Stimulated activated CD4-positive, alpha-beta T cell treated with anti-CD3 and anti-CD28 coated beads, TNF-alpha, amount 100 ng/mL, for 4 hours (primary cell): ENCODE results near the gene ZBED5.
"Not testable (repeated sequence)": the region's sequence is repeated elsewhere in the genome, so short reads cannot be mapped to it uniquely, and the experiment has no call there.

Experiments
- DNase-seq, 3 experiments: peaks; one replicate each; pipeline ENCODE4 v3.0.0-alpha.2; 2020; ENCODE audit warnings: low read depth in 3 of 3

The ZBED5 gene

DNA sequence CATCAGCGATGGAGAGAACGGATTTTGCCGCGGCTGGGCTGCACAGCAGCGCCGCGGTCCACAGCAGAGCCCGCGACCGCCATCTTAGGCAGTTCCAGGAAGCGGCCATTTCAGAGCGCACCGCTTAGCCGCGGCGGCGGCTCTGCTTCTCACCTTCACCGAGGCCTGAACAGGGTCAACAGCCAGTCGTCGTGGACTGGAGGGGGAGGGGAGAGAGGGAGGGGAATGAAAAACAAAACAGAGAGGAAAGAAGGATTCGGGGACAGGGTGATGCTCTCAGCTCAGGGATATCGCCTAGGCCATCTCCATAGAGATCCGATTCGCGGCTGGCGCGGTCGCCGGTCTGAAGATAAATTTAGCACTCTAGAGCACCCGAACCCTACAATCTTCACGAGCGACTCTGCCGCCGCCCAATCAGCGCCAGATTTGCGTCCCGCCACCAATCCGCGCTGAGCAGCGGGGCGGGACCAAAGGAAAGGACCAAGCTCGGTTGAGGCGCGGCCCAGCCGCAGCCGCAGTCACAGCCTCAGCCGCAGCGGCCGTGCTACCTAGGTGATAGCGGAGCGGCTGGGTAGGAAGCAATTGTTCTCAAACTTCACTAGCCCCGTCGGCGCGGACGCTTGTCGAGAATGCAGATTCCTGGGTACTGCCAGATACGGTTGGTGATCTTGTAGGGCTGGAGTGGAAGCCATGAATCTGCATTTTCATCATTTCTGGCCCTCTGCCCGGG, at the start of gene ZBED5:
Gene ZBED5, minus strand, starts transcription at position 345 of the 730 bp plus-strand sequence. CDS start 3,108 bp downstream, outside the sequence.
- peak; percentile 84 to 92 (median 91) for DNase-seq

DNA sequence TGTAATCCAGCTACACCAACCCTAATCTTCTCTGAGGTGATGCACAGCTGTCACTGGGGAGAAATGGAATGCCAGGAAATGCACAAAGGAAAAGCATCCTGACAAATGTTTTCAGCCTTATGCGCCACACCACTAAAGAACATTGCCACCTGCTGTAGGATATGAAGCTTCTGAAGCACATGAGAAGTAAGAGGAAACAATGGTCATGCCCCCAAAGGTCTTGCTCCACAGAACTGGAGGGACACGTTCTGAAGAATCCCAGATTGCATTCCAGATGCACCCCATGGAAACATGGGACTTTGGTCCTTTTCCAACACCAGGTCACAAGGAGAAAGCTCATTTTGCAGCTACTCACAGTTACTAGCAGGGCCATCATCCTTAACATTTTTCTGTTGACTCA, 48.7 kb upstream of the ZBED5 start:
- DNase-seq = no peak

DNA sequence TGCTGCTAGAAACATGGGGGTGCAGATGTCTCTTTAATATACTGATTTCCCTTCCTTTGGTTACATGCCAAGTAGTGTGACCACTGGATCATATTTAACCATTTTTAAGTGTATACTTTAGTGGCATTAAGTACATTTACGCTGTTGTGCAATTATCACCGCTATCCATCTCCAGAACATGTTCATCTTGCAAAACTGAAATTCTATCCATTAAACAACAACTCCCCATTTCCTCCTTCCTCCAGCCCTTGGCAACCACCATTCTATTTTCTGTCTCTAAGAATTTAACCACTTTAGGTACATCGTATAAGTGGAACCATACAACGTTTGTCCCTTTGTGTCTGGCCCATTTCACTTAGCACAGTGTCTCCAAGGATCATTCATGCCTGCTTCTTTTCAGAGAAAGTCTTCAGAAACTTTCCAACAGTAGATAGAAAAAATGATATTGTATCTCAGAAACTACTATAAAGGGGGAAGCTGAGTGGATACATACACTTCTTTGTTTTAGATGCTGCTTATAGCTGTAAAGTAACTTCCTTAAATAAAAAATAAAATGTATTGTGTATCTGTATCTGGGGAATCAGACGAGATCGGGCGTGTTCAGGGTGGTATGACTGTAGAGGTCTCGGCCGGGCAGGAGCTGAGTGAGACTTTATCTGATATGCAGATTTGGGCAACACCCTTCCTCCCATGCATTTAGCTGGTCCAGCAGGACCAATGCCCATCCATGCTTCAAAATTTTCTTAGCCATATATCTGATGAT, 44.6 kb upstream of the ZBED5 start:
- DNase-seq = no peak

DNA sequence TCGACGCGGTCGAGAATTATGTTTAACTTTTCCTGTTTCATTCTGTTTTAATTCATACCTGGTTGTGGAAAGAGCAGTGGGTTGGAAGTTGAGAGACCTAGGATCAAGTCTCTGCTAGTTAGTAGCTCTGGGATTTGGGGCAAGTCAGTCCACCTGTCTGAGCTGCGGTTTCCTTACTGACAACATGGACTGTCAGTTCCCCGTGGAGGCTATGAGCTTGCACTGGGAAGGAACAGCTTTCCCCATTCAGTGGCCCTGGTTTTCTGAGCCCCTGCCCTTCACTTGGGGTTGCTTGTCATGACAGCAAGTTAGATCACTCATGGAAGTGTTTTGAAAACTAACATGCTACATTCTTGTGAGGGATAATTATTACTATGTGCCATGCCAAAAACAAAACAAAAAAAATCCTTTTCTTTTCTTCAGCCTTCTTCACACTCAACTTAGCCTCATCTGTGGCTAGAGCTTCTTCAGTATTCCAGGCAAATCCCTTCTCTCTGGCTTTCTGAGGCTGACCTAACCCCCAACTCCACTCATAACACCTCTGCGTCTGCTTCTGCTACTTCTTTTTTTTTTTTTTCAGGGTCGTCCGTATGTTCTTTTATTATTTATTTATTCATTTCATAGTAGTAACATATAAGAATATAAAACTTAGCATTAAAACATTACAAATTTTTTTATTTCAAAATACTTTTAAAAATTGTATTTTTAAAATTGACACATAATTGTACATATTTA, 43.0 kb upstream of the ZBED5 start:
- no peak for DNase-seq

DNA sequence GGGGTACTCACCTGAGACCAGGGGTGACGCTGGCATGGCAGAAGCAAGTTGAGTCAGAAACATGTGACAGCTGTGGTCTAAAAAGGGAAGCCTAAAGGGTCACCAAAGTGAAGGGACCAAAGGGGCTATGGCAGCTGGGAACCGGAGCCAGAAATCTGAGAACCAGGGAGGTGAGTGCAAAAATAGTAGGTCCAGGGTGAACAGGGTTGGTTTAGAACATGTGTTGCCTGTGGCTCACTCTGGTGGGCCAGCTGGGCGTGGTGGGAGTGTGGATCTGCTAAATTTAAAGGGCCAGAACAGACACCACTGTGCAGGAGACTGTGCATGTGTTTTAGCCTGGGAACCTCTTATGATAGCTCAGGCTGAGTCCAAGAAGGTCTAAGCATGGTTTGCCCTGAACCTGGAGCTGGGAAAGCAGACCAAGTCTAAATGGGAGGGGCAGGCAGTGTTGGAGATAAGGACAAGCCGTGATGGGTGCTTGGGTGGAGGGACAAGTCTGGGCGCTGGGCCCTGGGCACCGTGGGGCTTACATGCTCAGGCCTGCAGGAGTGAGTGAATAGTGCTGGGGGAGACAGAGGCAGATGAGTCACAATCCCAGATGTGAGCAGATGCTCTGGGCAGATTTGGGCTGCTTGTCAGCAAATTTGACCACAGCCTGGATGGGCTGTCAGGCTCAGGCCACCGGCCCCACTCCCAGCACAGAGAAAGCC, 41.4 kb upstream of the ZBED5 start:
- no peak for DNase-seq

DNA sequence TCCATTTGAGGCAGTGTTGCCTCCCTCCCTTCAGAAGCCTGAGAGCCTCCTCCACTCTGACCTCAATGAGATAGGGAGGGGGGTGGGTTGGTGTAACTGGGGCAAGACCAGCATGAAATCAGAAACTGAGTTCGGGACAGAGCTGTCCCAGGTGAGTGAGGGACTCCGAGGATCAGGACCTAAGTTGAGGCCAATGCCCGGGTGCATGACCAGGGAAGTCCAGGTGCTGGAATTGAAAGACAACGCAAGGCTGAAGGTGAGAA, 40.8 kb upstream of the ZBED5 start:
- DNase-seq = no peak

DNA sequence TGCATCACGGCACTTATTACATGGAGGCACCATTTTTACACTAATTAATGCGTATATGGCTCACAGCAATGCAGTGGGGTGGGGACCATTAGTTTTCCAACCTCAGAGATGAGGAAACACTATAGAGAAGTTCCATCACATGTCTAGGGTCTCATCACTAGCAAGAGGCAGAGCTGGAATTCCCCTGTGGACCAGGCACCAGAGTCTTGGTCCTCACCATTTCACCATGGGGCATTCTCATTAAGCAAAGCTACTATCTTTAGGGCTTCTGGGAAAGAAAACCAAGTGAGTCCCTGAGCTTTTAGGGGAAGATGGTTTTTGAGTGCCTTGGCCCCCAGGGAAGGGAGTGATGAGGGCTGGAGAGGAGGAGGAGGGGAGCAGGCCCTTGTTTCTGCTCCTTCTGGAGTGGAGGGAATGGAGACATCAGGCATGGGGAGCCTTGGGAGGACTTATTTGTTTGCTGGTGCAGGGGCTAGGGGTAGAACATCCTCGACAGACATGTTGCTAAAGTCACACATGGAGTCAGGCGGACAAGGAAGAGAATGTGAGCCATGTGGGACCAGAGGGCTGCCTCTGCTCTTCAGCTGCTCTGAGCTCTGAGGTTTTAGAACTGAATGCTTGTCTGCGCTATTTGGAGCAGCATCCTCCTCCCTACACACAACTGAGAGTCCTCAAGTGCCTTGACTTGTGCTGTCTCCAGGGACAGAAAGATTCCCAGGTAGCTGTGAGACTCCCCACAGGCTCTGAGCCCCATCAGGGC, 40.3 kb upstream of the ZBED5 start:
- no peak for DNase-seq

DNA sequence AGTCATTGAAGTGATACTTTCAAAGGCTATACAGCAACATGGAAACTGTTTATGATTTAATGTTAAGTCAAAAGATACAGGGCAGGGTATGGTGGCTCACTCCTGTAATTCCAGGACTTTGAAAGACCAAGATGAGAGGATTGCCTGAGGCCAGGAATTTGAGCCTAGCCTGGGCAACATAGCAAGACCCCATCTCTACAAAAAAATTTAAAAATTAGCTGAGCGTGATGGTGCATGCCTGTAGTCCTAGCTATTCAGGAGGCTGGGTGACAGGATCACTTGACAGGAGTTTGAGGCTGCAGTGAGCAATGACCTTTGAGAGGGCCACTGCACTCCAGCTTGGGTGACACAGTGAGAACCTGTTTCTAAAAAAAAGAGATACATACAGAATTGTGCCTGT, 39.3 kb upstream of the ZBED5 start:
- no peak for DNase-seq

DNA sequence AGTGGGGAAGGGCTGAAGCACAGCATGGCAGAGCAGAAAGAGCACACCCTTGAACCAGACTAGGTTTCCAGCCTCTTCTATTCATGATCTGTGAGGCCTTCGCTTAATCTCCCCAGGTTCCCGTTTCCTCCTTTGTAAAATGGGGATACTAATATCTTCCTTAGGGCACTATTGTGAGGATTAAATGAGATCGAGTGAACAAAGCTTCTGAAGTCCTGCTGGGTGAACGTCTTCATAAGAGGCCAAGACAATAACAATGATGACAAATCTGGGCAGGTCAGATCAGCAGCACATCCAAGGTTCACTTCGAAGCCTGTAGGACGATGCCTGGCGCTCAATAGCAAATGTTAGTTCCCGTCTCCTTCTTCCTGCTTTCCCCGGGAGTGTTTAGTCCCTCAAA, 38.6 kb upstream of the ZBED5 start:
- DNase-seq = no peak

DNA sequence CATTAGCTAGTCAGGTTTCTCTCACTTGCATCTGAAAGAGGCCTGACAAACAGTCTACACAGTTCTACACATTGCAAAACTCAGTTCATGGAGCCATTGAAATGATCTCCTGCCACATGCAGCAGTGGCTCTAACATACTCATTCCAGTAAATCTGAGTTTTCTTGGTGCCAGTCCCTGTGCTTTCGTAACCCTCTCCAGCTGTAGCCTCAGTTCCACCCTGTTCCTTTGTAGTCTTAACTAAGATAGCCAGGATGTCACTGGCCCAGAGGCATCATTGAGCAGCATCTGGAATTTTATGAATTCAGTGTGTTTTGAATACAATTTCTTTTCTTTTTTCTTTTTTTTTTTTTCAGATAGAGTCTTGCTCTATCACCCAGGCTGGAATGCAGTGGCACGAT, 37.4 kb upstream of the ZBED5 start:
- DNase-seq = no peak

DNA sequence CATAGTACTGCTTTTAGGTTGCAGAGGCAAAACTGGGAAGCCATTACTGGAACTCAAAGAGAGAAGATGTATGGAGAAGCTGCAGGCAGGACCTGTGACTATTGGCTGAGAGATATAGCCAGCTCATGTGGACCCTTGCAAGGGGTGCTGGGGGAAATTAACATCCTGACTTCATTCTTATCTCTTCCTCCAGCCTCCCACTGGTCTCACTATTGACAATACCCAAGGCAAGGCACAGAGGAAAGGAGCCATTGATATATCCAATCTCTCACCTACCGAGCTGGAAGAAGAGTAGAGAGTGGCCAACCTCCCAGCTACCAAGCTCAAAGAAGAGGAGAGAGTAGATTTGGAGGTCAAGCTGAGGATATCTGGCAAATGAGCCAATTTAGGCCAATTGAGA, 36.8 kb upstream of the ZBED5 start:
- DNase-seq = no peak

DNA sequence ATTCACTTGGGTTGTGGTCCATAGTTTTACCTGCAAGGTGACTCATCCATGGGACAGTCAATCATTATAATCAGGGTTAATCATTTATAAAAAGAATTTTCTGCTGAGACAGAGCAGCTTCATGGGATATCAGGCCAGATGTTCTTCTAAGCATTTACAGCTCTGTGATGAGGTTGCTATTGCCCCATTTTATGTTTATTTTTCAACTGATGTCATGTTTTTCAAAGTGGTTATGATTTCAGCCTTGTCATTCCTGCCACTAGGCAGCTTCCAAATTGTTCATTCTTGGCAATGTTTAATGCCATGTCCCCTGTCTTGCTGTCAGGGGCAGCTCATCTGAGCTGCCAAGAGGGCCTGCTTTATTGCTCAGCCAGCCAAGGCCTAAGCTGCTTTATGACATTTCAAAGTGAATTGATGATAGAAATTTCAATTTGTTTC, 35.9 kb upstream of the ZBED5 start:
- DNase-seq = no peak

DNA sequence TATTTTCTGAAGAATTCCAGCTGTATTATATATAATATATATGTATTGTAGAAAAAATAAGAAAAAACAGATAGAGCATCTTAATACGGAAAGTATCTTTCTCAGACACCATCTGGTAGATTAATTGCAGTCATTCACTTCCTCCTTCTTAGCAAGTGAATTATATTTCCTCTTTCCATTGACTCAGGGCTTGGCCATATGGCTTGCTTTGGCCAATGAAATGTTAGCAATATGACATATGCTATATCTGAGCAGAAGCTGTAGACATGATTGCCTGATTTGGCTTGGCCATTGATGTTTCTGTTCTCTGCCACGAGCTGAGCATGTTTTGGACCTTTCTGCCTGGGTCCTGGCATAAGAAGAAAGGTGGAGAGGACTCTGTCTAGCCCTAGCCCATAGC, 34.4 kb upstream of the ZBED5 start:
- DNase-seq = no peak

DNA sequence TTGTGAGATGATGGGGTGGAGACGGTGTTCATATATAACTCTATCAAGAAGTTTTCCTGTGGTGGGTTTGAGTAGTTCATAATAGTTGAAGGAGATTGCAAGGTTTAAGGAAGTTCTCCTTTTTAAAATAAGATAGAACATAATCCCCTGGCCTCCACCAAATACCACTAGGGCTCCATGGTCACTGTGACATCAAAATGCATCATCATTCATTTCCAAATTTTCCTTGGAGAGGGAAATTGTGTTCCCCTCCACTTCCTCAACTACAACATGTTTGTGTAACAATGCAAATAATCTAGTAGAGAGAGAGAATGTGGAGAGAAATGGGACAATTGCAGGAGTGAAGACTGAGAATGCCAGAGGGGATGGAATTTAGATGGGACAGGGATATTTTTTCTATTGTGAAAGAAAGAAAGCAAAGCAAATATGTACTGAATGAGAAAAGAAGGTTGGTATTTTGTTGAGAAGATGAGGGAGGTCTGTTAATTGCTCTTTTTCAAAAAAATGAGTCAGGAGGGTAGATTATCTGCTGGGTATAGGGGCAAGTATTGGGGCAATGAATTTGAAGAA, 33.4 kb upstream of the ZBED5 start:
- no peak for DNase-seq

DNA sequence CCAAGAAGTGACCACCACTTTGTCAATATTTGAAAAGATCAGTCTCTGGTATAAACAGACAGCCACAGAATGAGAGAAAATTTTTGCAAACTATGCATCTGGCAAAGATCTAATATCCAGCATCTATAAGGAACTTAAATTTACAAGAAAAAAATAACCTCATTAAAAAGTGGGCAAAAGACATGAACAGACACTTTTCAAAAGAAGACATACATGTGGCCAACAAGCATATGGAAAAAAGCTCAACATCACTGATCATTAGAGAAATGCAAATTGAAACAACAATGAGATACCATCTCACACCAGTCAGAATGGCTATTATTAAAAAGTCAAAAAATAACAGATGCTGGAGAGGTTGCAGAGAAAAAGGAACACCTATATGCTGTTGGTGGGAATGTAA, 32.2 kb upstream of the ZBED5 start:
- DNase-seq = not testable (repeated sequence)

DNA sequence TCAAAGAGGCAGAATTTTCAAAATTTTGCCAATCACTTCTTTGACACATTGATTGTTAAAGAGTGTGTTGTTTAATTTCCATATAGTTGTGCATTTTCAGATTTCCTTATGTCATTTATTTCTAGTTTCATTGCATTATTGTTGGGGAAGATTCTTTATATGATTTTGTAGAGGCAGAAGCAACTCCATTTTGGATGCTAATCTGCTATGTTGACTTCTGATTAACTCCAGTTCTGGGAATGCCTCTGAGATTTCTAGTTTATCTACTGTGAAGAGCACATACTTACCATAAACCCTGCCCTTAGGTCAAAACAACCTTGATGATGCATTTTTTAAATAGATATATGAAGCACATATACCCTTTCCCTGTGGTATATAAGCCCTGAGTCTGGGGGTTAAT, 29.5 kb upstream of the ZBED5 start:
- no peak for DNase-seq

DNA sequence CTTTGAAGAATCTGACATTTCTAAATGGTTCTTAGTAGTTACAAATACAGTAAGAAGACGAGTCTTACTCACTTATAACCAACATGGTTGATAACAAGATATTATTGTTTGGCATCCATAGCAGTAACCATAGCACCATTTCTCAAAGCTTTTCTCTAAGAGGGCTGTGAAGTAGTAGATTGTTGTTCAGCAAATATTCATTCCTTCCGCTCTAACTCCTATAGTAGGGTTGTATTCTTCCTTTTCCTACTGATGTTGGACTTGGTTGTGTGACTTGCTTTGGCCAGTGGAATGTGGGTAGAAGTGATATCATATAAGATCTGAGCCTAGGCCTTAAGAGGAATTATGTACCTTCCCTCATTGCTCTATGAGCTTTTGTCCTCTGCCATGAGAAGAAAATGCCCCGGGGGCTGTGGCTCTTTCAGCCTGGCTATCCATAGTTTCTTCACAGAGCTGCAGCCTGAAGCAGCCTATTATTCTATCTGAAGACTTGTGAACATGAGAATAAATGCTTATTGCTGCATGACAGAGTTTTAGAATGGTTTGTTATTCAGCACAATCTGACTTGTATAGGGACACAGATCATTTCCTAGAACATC, 28.9 kb upstream of the ZBED5 start:
- DNase-seq = no peak

DNA sequence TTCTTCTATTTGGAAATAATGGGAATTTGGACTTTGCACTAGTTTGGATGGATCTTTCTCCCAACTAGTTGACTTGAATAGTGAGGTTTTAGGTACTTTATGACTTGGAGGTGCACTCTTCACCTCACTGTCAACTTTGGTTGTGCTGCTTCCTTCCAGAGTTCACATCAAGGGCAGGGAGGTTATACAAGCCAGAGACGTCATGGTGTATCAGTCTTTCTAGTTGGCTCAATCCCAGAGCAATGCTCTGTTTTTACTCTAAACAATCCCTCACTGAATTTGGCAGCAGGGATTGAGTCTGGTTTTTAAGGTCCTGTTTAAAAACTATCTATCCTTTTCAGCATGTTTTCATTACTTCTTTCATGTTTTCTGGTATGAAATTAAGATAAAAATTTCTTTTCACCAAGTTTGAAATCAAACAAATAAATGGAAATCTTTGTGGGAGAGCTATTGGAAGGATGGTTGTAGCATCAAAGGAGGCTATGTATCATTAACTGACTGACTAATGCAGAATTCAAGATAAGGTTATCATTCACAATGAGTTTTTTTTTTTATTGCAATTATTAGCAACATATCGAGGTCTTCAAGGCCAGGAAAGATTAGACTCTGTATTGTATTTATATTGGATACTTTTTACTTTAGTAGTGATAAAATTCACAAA, 28.0 kb upstream of the ZBED5 start:
- DNase-seq = no peak

DNA sequence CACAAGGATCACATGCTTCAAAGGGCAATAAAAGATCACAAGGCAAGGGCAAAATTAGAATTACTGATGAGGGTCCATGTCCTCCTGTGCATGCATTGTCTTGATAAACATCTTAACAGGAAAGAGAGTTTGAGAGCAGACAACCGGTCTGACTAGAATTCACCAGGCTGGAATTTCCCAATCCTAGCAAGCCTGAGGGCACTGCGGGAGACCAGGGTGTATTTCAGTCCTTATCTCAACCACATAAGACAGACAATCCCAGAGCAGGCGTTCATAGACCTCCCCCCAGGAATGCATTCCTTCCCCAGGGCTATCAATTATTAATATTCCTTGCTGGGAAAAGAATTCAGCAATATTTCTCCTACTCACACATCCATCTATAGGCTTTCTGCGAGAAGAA, 26.4 kb upstream of the ZBED5 start:
- not testable (repeated sequence) for DNase-seq

DNA sequence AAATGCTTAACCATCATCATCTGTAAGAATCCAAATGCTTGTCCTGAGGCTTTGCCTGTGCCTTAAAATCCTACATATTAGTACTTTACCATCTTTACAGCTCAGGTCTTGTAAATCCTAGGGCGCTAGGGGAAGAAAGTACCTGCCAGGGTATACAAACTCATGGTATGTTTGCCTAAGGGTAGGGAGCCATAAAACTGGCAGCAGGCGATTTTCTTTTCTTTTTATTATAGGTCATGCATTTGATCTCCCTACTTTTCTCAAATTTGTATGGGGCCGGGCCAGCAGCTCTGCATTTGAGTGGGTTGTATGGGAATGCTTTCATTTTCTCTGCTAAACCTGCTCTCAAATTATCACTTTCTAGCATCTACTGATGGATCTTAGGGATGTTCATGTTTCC, 24.0 kb upstream of the ZBED5 start:
- DNase-seq = no peak
